GM12801 (cell line): ENCODE results near the gene CBX4.

Experiments
- CTCF ChIP-seq: IDR thresholded peaks from one replicate; pipeline ENCODE4 v1.5.1; 2011; ENCODE audit warnings: control low read depth; ENCODE audit not compliant: insufficient read length; ENCODE audit errors: extremely low read depth

Gene CBX4

DNA sequence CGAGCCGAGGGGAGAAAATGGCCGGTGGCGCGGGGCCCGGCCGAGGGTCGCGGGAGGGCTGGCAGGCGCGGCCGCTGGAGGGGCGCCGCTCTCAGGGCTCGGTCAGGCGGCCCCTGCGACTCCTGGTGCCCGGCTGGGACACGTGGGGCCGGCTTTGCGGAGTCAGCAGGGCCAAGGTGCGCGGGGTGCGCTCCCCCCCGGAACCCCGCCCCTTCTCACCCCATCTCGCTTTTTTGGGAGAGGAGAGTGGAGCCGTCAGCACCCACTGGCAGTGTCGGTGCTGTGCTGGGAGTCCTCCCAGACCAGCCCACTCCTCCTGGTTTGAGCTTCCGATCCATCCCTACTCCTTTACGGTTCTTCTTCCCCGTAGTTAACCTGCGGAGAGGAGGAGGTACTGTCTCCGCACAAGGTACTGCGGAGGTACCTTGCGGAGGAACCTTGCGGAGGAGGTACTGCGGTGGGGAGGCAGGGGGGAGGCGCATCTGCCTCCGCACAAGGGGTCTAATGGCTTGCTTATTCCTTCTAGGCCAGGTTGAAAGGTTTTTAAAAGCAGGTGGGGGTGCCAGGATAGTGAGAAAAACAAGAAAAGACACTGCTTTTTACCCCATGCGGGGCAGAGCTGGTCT, 23.3 kb downstream of the CBX4 start:
- TF ChIP-seq CTCF = no peak

DNA sequence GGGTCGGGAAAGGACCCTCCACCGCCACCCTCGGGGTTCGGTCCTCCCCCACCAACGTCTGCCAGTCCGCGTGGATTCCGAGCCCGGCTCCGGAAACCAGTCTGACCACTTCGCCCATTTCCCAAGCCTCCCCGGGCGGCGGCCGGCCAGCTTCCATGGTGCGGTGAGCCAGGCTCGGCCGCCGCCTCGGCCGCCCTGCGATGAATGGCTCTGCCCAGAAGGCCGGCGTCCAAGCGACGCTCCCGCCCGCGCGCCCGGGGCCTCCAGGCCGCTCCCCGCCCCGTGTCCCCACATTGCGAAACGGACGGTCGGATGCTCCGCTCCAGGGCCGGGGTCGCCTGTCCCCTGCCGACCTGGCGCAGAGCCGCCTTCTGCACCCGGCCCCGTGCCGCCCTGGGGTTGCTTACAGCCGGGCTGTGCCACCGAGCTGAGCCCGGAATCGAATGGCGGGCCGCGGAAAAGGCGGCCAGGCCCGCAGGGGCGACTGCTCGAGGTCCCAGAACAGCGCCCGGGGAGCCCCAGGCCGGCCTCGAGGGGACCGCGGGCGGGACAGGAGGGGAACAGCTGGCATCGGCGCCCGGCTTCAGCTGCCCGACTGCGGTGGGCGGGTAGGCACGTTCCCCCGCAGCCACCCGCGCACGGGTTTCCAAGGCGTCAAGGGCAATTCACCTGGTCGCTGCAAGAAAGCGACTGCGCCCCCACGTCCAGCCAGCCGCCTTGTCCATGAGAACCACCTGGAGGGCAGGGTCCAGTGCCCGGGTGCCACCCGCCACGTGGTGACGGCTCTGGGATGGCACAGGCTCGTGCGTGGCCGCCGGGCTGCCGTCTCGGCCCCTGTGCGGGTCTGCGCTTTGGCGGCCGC, 24.0 kb downstream of the CBX4 start:
- no peak for TF ChIP-seq CTCF

DNA sequence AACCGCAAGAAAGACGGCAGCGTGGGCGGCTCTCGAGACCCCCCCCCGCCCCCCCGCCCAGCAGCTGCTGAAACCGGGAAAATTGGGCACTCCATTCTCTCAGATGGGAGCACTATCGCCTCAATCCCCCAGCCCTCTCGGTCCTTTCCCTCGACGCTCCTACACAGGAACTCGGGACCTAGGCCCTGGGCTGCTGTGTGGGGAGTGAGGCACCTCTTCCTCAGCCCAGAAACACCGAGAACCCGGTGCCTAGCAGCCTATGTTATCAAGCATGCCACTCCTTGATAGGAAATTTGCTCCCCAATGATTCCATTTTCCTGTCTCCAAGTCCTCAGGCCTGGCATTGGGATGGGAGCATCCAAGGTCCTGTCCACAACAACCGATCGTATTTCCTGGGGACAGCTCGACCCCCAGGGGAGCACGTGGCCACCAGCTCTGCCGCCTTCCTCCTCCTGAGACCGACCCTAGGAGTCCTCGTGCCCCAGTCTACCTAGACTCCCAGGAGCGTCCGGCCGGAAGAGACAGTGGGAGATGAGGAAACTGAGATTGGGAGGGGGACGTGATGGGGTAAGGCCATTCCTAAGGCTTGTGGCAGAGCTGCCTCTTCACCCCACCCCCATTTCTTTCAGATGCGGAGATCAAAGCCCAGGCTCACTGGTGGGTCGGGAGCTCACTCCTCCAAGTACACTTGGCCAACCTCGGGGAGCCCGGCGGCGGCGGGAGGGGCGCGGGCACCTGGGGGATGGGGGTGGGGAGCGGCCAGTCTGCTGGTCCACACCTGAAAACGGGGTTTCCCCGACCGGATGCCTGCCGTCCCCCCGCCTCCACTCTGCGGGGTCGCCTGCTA, 24.9 kb downstream of the CBX4 start:
- no peak for TF ChIP-seq CTCF

- no peak for TF ChIP-seq CTCF
Observed at GRCh38 chr17:79813297-79814126, 25.7 kb downstream of the CBX4 start.

DNA sequence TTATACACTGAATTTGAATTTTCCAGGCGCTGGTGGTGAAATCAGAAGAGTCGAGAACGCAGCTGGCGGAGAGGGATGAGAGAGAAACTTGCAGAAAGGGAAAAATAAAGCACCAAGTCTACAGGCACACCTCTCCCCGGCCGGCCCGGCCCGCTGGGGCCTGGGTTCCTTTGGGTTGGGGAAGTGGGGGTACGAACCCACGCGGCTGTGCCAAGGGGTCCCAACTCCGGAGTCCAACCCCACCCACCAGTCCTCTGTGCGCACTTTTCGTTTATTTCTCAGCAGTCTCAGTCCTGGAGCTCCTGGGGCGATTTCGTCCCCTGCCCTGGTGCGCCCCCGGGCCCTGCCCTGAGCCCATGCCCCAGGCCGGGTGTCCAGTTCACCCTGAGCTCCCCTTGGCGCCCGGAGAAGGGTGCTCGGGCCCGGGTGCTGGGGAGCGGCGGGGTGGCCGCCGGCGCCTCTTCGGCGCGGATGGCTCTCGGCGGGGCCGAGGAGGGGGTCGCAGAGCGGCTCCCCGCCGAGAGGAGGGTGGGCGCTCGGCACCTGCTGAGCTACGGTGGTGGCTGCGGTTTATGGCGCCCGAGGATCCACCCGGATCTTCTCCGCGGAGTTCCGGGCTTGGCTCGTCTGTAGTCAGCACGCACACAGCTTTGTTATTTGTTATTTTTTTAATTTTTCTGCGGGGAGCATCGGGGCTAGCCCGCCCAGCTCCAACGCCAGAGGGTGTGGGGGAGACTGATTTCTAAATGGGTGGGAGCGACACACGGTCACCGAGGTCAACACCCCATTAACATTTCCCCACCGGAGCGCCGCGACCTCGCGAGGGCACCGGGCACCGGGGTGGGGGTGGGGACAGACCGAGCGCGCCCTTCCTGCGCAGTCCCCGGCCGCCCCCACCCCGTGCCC, 26.6 kb downstream of the CBX4 start:
- no peak for TF ChIP-seq CTCF

GRCh38 chr17:79811868-79812352, 27.3 kb downstream of the CBX4 start:
- TF ChIP-seq CTCF = no peak
